B cell (primary cell): Measurements from ENCODE around the gene SPRED2.

Experiments used
- CTCF ChIP-seq: fragments of 200-600 bp; IDR thresholded peaks from one replicate; pipeline ENCODE4 v1.8.0; 2022; ENCODE audit warnings: antibody characterized with exemption, mild to moderate bottlenecking
- EZH2 ChIP-seq: IDR thresholded peaks from 2 replicates; pipeline ENCODE4 v1.6.1; 2012; ENCODE audit warnings: borderline replicate concordance, low read depth, mild to moderate bottlenecking, moderate library complexity, low read length; ENCODE audit not compliant: insufficient read depth, poor library complexity, severe bottlenecking

- TF ChIP-seq EZH2 = no peak
- TF ChIP-seq CTCF = no peak
These were observed 50.1 kb downstream of the SPRED2 start for GRCh38 chr2:65382323-65382722.
